ENCODE results near the gene RB1.

DNA sequence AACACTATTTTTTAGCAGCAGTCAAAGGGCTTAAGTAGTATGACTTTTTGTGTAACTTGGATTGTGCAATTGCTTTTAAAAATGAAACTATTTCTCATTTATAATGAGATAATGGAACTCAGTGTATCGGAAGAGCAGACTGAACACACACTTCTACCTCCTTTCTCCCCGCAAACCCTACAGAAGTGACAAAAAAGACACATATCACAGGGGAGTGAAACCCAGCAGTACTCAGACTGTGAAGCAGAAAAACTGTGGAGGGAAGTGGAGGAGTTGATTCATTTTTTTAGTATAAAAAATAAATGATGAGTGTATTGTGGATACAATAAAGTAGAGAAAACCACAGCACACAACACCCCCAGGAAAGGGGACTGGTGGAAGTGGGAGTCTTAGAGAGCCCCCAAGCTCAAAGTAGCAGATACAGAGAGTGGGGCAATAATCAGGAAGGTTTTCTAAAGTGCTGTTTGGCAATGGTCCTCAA lies 99.6 kb downstream of the RB1 start:
- no peak for TF ChIP-seq GATA3 (IDR thresholded peaks at IDR 0.05; ENCODE audit: low read depth, low read length)
- TF ChIP-seq GATA2 (IDR thresholded peaks at IDR 0.05; ENCODE audit: low read depth, low read length) = no peak
